ENCODE measurements around the gene ZMYM5.
"Not testable (repeated sequence)": the region's sequence is repeated elsewhere in the genome, so short reads cannot be mapped to it uniquely, and the experiment has no call there.

The ZMYM5 gene

GRCh38 chr13:19863323-19864023 is at the start of gene ZMYM5:
TSS of gene ZMYM5 (minus strand) at chr13:19863649. CDS start at chr13:19852180, 11,469 bp downstream.
- peak; percentile 99 for DNase-seq (ENCODE audit: low read depth)

GRCh38 chr13:19910336-19911072 is 47.1 kb upstream of the ZMYM5 start:
- no peak for DNase-seq (ENCODE audit: low read depth)

- DNase-seq (ENCODE audit: low read depth), result no peak
Observed at GRCh38 chr13:19908350-19908986, 45.0 kb upstream of the ZMYM5 start.

- DNase-seq (ENCODE audit: low read depth), result not testable (repeated sequence)
Observed at GRCh38 chr13:19905487-19906195, 42.2 kb upstream of the ZMYM5 start.

GRCh38 chr13:19890030-19890429 is 26.6 kb upstream of the ZMYM5 start:
- no peak for DNase-seq (ENCODE audit: low read depth)

GRCh38 chr13:19888799-19889198 is 25.4 kb upstream of the ZMYM5 start:
- no peak for DNase-seq (ENCODE audit: low read depth)

GRCh38 chr13:19882231-19882630 is 18.8 kb upstream of the ZMYM5 start:
- no peak for DNase-seq (ENCODE audit: low read depth)

GRCh38 chr13:19881641-19882040 is 18.2 kb upstream of the ZMYM5 start:
- no peak for DNase-seq (ENCODE audit: low read depth)

GRCh38 chr13:19864746-19865309 is 1.4 kb upstream of the ZMYM5 start:
- DNase-seq (ENCODE audit: low read depth), result peak; percentile 42

- DNase-seq (ENCODE audit: low read depth), result peak; percentile 19
Observed at GRCh38 chr13:19864024-19864745, 736 bp upstream of the ZMYM5 start.

GRCh38 chr13:19862481-19863313 is 752 bp downstream of the ZMYM5 start:
- DNase-seq (ENCODE audit: low read depth), result no peak

- no peak for DNase-seq (ENCODE audit: low read depth)
Observed at GRCh38 chr13:19861762-19862161, 1.7 kb downstream of the ZMYM5 start.

- peak; percentile 28 for DNase-seq (ENCODE audit: low read depth)
Observed at GRCh38 chr13:19860884-19861655, 2.4 kb downstream of the ZMYM5 start.

- not testable (repeated sequence) for DNase-seq (ENCODE audit: low read depth)
Observed at GRCh38 chr13:19857637-19858036, 5.8 kb downstream of the ZMYM5 start.

- no peak for DNase-seq (ENCODE audit: low read depth)
Observed at GRCh38 chr13:19852766-19853165, 10.7 kb downstream of the ZMYM5 start.

GRCh38 chr13:19845758-19846157 is 17.7 kb downstream of the ZMYM5 start:
- peak; percentile 91 for DNase-seq (ENCODE audit: low read depth)

GRCh38 chr13:19838865-19839275 is 24.6 kb downstream of the ZMYM5 start:
- DNase-seq (ENCODE audit: low read depth), result no peak

GRCh38 chr13:19836472-19836871 is 27.0 kb downstream of the ZMYM5 start:
- DNase-seq (ENCODE audit: low read depth), result no peak

- no peak for DNase-seq (ENCODE audit: low read depth)
Observed at GRCh38 chr13:19834704-19835103, 28.7 kb downstream of the ZMYM5 start.

- no peak for DNase-seq (ENCODE audit: low read depth)
Observed at GRCh38 chr13:19822673-19823072, 40.8 kb downstream of the ZMYM5 start.

Data from GM04504 (cell line).